Brain pericyte (primary cell): ENCODE data around the gene STRA6.

ENCODE experiments used
- DNase-seq: peaks from one replicate; pipeline ENCODE4 v3.0.0-alpha.2; 2012; ENCODE audit warnings: low read depth, low spot score

The STRA6 gene

DNA sequence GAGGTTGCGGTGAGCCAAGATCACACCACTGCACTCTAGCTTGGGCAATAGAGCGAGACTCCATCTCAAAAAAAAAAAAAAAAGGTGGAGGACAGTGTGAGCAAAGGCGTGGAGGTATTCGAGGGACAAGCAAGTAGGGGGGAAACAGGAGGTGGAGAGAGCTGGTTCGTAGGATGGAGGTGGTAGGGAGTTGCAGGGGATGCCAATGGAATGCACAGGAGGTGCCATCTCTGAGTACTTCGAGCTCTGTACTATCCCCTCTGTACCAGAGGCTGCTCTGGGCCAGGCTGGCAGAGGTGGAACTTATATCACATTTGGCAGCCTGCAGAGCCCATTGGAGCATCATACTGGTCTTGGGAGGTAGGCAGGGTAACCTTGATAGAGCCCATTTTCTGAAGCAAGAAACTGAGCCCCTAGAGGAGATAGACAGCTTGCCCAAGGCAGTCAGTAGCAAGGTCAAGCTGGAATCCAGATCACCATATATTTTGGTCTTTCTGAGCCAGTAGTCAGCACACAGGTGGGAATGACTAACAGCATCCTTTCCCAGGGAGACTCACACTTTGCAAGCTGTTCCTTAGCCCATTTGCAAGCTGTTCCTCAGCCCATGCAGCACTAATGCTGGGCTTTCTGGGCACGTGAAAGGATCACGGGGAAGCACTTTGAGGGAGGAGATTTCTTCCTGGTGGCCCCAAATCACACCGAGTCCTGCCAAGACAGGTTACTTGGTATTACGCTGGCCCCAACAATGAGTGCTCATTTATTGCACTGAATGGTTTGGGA, 24.4 kb upstream of the STRA6 start:
- DNase-seq: no peak

- no peak for DNase-seq
Observed at GRCh38 chr15:74225928-74226327, 23.3 kb upstream of the STRA6 start.

- no peak for DNase-seq
Observed at GRCh38 chr15:74222240-74223119, 19.9 kb upstream of the STRA6 start.

- no peak for DNase-seq
Observed at GRCh38 chr15:74221399-74222239, 19.0 kb upstream of the STRA6 start.

DNA sequence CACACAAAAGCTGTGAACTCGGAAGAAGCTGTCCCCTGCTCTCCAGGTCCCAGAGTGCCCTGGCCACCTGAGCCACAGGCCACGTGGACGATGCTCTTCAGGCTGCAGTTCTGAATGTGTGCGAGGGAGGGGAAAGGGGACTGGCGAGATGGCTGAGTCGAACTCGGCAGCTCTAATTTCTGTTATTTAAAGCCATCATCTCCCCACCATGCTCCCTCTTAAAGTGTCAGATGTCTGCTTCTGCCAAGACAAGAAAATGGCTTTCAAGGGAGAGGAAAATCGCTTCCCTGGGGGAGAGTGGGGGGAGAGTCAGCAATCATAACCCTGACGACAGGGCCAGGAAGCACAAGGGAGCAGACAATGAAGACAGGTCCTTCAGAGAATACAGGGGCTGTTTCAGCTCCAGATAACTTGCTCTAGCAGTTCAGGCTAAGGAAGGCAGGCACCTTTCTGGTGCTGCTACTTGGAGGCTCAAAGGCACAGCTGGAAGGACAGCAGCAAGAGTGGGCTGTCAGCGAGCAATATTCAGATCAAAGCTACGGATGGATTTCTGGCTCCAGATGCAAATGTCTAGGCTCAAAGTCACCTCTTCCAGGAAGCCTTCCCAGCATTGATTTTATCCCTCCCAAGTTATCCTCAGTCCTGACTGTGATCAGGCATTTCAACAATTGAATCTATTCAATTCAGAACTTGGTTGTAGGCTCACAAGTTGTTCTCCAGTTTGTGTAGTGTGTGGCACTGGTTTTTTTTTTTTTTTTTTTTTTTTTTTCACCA, 18.1 kb upstream of the STRA6 start:
- no peak for DNase-seq

DNA sequence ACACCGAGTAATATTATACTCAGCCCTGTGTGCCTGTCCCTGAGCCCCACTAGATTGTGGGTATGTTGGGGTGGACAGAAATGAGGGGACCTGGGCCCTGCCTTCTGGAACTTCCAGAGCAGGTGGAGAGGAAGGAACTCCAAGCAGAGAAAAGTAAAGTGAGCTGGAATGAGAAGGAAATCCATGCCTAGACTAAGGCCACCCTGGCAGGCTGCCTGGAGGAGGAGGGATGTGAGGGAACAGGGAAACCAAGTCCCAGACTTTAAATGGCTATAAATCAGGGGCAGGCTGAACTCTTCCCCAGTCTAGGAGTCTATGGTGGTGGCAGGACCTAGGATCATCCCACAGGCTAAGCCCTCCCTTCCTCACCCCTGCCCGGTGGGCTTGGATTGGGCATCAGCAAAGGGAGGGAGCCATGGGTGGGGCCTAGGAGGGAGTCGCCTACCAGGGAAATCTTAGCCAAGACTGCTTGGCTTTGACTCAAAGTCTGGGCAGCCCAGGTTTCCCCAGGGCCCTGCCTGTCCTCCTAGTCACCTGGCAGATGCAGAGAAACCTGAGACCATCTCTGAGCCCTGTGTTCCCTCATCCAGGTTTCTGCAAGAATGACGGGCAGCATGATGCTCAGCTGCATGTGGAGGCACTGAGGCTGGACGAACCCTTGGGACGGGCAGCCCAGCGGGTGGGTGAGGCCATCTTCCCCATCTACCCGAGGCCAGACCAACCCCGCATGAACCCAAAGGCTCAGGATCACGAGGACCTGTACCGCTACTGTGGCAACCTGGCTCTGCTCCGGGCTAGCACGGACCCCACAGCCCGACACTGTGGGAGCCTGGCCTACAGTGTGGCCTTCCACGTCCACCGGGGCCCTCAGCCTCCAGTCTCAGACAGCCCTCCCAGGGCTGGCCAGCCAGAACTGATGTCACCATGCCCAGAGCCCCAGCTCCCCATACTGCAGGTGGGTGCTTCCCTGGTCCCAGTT, 15.6 kb upstream of the STRA6 start:
- no peak for DNase-seq

DNA sequence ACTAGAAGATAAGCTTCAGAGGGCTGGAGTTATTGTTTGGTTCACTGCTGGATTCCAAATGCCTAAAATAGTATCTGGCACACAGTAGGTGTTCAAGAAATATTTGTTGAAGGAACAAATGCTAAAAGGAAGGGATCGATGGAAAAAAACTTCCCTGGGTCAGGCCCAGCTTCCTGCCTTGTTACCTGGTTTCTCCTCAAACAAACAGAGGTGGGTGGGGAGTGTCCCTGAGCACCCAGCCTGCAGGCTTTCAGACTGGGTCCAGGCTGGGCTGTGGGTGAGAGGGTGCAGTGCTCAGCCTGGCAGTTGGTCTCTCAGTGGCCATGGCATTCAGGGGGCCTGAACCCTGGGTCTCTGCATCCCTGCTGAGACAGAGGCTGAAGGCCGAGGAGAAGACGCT, 14.4 kb upstream of the STRA6 start:
- DNase-seq: no peak

DNA sequence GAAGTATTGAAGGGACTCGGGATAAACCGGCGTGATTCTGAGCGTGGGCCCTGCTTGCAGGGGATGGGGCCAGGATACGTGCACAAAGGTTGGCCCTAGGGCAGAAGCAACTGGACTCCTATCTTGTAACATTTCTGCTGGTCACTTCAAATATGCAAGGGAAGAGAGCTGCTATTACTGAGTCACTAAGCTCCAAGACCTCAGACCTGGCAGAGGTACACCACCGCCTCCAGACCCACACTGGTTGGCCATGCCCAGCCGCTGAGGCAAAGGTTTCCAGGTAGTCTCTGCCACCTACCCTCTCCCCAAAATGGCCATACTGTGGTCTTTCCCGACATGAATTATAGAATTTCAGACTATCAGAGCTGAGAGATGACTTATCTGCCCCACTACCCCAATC, 13.4 kb upstream of the STRA6 start:
- DNase-seq: no peak

GRCh38 chr15:74214324-74215021, 11.9 kb upstream of the STRA6 start:
- no peak for DNase-seq

- no peak for DNase-seq
Observed at GRCh38 chr15:74213858-74214284, 11.3 kb upstream of the STRA6 start.

GRCh38 chr15:74212494-74212893, 9.9 kb upstream of the STRA6 start:
- no peak for DNase-seq

DNA sequence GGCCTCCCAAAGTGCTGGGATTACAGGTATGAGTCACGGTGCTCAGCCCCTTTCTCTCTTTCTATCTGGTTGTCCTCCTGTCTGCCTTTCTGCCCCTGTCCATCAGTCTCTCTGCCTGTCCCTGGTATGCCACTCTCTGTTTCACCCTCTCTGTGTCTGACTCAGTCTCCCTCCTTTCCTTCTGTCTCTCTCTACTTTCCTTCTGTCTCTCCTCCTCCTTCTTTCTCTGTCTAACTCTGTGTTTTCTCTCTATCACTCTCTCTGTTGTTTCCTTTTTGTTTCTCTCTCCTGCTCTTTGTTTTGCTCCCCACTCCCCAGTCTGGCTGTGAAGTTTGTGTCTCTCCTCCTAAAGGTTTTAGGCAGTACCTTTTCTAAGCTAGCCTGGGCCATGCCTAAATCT, 9.1 kb upstream of the STRA6 start:
- no peak for DNase-seq

- DNase-seq: no peak
Observed at GRCh38 chr15:74210729-74211128, 8.1 kb upstream of the STRA6 start.

- DNase-seq: no peak
Observed at GRCh38 chr15:74209997-74210671, 7.5 kb upstream of the STRA6 start.

DNA sequence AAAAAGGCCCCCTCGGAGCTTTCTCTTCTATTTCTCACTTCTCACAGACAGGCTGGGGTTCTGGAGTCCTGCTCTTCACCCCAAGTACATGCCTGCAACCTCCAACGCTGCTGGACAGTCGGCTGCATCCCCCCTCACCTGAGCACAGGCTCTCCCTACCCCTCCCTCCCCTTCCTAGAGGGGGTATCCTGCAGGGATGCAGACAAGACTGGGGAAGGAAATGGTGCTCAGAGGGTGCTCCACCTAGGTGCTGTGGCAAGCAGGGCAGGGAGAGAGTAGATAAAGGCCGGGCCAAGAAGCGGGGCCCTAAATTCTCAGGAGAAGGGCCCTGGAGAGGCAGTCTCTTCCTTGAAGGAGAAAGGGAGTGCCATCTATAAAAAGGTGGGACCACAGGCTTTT, 7.0 kb upstream of the STRA6 start:
- no peak for DNase-seq

- DNase-seq: no peak
Observed at GRCh38 chr15:74208901-74209559, 6.4 kb upstream of the STRA6 start.

- DNase-seq: no peak
Observed at GRCh38 chr15:74208496-74208895, 5.9 kb upstream of the STRA6 start.
